Stimulated activated CD8-positive, alpha-beta memory T cell treated with anti-CD3 and anti-CD28 coated beads, Interleukin-2, amount 100 ng/mL, for 1 hour (primary cell): ENCODE results near the gene WLS.
"Not testable (repeated sequence)": the region's sequence is repeated elsewhere in the genome, so short reads cannot be mapped to it uniquely, and the experiment has no call there.

ENCODE experiments used
- DNase-seq, 2 donors: peaks; one replicate each; pipeline ENCODE4 v3.0.0-alpha.2; 2020; ENCODE audit warnings: low read depth in 2 of 2

WLS gene

DNA sequence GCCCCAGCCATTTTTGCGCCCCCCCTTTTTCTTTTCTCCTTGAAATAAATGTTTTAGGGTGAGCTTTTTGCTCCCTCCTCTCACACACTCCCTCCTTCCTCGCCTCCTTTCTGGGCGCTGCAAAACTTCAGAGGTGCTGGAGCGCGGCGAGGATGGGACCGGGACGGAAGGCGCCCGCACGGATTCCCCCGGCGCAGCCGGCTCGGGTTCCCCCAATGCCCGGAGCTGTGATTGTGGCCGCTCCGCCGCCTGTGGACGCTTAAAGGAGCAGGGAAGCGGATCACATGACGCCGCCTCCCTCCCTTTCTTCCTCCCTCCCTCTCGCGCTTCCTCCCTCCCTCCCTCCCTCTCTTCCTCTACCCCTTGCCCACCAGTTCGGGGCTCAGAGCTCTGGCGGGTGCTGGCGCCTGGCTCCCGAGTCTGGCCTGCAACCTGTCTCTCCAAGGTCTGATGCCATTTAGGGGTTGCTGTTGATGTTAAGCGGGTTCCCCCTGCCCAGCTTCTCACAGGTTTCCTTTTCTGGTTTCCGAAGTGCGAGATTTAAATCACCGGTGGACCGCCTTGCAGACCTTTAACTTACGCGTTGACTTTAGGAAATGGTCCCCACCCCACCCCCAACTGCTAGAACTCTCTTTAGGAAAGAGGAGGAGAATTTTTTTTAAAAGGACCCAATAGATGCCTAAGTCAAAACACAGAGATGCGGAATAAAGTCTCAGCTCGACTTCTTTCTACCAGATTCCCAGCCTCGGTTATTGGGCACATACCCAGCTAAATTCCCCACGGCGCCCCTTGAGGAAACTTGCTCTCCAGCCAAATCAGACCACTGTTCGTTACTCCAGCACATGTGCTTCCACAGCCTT lies at the start of gene WLS:
TSS of gene WLS (minus strand) at position 235 of the 860 bp plus-strand sequence. CDS start at position 11, 224 bp downstream.
- DNase-seq: no peak

DNA sequence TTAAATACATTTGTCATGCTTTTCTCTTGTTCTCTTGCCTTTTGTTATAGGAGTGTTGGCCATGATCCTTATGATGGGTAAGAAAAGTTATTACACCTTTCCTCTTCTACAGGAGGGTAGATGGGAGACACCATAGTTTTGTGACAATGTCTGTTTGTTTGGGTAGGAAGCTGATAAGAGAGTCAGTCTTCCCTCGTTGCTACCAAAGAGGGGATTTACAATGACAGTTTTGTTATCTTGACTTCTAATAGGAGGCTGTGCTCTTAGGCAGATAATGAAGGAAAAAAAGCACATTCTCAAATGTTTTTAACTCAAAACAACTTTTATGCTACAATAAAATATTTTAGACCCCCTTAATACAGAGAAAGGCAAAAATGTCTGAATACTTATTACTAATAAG lies 48.0 kb upstream of the WLS start:
- no peak for DNase-seq

DNA sequence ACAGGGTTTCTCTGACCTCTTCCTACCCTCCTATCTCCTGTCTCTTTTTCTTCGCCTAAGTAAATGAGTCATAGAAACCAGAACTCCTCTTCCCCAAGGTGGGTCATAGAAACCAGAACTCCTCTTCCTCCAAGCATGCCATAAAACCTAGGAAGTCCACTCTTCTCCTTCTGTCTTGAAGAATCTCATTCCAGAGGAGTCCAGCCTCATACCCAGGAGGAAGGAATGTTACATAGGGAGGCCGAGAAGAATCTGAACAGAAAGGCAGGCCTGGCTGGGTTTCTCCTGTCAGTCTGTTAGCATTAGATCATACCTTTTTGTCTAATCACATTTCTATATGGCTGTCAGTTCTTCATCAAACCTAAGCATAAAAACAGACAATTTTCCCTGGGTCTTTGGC lies 47.5 kb upstream of the WLS start:
- DNase-seq: no peak

DNA sequence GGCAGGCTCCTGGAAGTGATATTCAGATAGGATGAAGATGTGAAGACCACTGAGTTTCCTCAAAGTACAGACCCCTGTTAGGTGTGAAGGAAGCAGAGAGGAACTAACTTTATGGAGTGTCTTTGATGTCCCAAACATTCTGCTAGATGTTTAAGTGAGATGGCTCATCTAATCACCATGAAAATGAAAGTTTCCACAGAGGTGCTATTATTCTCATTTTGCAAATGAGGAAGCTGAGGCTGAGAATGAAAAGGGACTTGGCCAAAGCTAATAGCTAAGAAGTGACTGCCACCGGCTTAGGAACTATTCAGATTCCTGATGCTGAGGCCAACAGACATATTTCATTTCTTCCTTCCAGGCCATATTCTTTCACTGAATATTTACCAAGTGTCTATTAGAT lies 45.9 kb upstream of the WLS start:
- DNase-seq: no peak

DNA sequence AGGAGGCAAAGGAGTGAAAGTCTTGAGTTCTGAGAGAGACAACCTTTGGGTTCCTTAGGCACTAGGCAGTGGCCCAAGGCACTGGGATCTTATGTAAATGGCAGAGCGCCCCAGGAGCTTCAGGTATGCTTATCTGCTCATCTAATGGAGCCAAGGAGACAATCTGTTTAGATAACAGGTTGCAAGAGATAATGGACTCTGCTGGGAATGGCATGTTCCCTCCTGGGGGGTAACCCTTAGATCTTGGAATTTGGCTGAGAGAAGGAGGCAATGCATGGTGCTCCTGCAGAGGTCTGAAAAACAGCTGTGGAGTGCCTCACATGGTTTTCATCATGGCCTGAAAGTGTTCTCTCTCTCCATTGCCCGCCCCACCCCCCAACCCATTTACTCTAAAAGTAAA lies 44.1 kb upstream of the WLS start:
- no peak for DNase-seq

DNA sequence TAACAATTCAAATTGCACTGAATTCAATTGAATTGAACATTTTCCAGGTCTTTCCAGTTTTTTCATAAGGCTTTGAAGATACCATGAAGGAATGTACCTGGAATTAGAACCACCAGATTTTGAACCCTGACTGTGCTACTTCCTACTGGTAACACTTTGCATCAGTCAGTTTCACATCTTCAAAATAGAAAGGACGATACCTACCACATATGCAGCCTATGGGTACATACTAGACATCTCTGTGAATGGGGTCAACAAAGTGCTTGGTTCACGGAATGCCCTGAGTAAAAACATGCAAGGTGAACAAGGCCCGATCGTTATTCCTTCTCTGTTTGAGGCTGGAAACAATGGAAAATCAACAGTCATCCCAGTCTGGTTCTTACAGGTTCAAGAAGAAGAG lies 41.2 kb upstream of the WLS start:
- DNase-seq: no peak

DNA sequence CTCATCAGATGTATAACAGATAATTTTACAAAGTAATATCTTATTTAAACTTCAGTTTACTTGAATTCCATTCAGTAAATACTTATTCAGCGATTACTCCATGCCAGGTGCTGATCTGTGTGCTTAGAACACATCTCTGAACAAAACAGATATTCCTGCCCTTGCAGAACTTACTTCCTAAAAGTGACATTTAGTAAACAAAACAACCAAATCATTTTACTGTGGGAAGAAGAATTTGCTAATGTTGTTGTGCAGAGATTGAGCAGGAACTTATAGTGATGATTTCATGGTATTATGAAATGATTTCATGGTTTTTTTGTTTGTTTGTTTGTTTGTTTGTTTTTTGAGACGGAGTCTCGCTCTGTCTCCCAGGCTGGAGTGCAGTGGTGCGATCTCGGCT lies 39.3 kb upstream of the WLS start:
- DNase-seq: no peak

DNA sequence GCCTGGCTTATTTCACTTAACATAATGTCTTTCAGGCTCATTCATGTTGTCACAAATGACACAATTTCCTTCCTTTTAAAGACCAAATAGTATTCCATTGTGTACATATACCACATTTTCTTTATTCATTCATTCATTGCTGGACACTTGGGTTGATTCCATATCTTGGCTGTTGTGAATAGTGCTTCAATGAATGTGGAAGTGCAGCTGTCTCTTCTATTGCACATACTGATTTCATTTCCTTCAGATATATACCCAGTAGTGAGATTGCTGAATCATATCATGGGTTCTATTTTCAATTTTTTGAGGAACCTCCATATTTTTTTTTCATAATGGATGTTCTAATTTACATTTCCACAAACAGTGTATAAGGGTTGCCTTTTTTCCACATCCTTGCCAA lies 38.6 kb upstream of the WLS start:
- DNase-seq: no peak

DNA sequence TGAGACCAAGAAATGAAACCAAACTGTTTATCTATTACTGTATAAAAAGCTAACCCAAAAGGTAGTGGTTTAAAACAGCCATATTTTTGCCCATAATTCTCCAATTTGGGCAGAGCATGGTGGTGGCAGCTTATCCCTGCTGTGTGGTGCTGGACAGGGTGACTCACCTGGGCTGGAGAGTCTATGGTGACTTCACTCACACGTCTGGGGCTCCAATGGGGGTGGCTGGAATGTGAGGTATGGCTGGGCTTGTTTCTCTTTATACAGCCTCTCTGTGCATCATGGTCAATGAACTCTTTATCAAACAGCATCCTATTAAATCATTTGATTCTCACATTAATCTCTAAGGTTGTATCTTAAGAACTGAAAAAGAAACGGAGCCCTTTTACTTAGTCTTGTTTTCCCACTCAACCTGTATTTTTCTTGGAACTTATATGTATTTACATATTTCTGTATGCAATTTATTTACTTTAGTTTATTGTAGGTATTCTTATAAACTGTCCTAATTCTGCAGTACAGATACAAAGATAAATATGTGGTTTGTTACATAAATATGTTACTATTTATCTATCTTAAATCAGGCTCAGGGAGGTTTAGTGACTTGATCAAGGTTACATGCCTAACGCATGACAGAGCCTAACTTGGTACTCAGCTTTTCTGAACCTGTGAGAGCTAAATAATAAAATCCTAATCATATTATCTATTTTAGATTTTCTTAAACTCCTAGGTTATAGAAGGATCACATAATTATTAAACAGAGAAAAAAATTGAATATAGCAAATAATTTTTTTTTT lies 37.5 kb upstream of the WLS start:
- DNase-seq: no peak

DNA sequence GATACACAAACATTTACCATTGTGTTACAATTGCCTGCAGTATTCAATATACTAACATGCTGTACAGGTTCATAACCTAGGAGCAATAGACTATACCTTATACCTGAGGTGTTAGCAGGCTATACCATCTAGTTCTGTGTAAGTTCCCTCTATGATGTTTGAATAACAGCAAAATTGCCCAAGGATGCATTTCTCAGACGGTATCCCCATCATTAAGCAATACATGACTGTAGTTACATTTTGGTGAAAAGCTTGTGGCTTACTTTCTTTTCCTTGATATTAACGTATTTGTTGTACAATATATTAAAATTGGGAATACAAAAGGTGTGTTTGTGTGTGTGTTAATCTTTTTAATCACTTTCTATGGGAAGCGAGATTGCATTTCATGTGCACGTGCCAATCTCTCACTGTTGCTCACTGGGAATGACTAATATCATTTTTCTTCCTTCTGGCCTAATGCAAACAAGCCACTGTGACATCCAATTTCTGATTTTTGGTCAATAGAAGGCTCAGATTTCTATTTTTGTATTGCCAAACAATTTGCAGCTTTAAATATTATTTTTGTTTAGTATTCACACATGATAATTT lies 36.7 kb upstream of the WLS start:
- no peak for DNase-seq

DNA sequence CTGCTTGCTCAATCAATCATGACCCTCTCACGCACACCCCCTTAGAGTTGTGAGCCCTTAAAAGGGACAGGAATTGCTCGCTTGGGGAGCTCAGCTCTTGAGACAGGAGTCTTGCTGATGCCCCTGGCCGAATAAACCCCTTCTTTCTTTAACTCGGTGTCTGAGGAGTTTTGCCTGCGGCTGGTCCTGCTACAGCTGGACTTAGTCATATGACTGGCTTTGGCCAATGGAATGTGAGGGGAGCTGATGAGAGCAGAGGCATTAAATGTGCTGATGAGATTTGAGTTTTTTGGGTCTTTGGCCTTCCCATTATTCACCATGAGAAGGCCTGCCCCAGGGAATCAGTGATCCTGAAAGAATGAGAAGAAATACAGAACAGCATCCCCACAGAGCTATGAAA lies 24.5 kb upstream of the WLS start:
- not testable (repeated sequence) for DNase-seq

DNA sequence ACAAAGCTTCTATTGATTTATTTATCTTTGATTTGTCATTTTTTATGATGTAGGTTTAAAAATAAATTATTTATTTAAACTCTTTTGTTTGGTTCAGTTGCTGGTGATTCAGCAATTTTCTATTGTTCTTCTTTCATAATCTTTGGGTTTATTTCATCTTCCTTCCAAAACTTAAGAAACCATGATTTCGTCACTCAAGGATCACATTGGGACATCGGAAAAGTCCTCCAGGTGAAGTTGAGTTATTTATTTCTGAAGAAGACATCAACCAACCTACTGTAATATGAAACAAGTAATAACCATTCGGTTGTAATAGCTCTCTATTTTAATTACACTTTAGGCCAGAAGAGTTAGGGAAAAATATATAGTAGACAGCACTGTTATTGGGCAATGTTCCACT lies 23.0 kb upstream of the WLS start:
- no peak for DNase-seq

DNA sequence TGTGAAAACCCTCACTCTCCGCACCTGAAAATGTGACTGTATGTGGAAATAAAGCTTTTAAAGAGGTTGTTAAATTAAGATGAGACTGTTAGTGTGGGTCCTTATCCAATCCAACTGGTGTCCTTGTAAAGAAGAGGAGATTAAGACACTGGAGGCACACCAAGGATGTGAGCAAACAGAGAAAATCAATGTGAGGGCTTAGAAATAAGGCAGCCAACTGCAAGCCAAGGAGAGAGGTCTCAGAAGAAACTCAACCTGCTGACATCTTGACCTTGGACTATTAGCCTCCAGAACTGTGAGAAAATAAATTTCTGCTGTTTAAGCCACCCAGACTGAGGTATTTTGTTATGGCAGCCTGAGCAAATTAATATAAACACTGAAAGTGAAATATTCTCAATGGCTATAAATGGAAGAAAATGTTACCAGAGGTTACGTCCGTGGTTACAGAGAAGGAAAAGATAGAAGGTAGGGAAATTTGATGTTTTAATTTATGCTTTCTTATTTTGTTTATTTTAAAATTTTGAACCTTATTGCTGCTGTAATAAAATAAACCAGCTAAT lies 22.4 kb upstream of the WLS start:
- no peak for DNase-seq

DNA sequence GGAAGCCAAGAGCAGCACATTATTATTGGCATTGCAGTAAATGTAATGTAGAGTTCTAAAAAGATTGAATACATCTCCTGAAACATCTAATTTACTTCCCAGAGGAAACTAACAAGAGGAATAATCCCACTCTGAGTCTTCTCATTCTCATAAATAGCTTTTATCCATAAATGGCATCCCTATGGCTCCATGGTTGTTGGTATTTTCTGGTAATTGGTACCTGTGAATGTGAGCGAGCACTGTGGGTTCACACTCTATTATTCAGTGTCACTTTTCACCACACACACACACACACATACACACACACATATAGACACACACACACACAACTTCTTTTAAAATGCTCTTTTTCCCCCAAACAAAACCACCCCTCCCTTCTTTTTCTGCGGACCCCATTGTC lies 4.7 kb upstream of the WLS start:
- DNase-seq: no peak

DNA sequence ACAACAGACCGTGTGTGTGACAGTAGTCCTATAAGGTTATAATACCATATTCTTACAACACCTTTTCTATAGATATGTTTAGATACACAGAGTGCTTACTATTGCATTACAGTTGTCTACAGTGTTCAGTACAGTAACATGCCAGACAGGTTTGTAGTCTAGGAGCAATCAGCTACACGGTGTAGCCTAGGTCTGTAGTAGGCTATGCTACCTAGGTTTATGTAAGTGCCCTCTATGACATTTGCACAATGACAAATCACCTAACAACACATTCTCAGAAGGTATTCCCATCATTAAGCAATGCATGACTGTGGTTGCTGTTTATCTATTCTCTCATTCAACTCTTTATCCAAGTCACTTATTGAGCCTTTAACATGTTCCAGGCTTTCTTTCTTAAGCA lies 1.8 kb upstream of the WLS start:
- DNase-seq: no peak

DNA sequence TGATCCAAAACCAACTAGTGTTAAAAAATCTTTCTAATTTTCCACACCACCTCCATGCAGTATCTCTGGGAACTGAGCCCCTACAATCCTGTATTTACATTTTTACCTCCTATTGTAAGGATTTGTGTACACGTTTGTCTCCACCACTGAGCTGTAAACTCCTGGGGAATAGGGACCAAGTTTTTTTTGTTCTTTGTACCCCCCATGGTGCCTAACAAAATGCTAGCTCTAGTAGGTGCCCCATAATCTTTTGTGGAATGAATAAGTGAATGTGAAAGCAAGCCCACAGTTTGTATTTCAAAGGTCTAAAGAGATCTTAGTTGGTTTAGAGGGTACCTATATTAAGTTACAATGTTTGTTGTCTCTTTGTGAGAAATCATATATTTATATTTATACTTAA lies 879 bp upstream of the WLS start:
- DNase-seq: no peak

DNA sequence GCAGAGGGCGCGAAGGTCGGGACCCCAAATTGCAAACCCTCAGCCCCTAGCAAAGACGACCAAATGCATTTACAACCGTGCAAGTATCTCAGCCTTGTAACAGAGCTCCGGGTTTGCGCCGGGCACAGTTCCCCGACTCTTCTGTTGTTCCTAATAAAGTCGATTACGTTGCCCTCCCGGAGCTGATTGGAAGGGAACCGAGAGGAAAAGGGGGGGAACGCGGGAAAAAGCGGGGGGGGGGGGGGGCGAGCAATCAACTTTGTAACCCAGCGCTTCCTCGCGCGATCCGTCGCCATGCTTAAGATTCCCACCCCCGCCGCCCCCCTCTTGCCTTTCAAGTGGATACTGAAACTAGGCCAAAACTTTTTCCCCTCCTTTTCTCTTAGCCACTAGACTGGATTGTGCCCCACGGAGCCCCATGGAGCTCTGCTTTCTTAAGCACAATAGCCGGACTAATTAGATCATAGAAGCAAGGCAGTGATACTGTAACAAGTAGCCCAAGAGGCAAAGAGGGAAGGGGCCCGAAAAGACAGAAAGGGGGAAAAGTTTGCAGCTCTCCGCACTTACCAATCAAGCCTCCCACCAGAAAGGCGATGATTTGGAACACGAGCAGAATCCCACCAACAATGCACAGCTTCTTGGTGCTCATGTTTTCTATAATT lies 565 bp downstream of the WLS start:
- no peak for DNase-seq

DNA sequence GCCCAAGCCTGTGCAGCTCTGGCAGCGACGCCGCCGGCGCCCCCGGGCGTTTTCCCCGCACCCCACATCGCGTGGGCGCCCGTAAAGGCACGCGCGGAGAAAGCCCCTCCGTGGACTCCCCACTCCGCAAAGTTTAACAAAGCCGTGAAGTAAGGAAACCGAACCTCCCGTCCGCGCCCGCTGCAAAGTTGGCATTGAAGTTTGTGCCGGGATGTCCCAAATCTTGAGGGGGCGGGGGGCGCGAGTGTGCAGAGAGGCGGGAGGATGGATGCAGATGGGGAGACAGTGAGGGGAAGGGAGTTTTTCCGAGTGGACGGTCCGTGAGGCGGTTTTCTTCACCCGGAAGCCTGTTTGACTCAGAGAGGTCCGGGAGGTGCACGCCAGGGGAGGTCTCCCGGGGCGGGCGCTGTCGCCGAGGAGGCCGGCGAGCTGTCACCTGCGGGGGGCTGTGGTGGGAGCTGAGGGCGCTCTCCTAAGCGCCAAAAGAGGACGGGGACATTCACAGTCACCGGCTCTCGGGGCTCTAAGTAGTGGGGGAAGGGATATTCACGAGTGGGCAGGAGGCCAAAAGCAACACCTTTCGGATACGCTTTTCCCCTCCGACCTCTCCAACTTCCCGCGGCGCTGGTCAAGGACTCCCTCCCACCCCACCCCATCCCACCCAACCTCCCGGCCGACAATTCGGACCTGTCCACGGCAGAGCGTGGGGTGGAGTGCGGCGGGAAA lies 1.3 kb downstream of the WLS start:
- no peak for DNase-seq

DNA sequence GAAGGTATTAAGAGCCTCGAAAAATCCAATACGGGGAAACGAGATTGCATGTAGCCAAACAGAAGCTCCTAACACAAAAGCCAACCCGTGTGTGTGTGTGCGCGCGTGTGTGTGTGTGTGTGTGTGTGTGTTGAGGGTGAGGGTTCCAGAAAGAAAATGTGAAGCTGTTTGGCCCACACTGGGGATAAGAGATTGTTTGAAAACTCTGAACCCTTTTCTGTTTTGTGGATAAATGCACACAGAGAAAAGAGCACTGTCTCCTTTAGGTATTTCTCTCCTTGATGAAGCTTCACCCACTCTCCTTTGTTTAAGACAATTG lies 1.9 kb downstream of the WLS start:
- no peak for DNase-seq

DNA sequence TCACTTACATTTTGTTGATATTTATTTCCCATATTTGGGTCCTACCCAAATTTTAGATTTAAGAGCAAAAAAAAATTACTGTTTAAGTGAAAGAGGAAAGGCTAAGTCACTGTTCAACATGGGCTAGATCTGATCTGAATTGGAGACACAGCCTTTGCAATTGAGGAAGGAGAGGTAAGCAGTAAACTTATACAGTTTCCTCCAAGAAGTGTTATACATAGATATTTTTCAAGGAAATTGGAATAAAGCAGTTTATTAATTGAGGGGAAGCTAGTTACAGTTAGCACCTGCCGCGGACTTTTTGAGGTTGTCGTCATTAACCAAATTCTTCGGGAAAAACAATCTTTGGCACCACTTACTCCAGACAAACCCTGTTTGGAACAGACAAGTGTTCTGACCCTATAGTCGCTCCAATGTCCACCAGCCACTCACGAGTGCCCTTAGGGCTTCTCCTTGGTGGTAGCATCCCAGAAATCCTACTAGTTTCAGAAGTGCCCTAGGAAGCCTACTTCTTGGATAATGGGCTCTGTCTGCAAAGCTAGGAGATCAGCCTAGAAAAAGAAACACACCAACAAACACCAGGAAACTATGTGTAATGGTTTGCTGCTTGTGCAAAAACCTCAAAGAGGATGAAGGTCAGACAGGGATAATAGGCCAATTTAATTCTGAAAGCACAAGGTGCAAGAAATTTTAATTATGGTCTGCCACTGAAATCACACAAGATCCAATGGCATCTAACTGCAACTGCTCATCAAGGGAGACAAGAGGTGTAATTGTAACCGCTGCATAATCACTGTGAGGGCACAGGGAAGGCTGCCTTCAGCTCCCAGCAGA lies 2.5 kb downstream of the WLS start:
- DNase-seq: no peak

DNA sequence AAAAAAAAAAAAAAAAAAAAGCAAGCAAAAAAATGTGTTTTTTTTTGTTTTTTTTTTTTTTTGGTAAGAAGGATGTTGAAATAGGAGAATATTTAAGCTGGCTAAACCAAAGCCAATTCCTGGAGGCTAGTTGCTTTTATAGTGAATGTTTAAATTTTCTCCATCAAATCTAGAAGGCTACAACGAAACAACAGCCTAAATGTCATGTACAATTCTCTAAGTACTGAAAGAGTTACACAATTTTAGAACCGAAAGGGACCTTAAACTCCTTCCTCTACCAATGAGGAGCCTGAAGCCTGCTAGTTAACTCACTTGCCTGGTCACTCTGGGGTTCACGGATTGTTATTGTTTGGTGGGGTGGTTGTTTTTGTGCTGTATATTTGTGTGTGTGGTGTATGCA lies 3.5 kb downstream of the WLS start:
- DNase-seq: no peak
